GM19043 (cell line): ENCODE data around the gene OR8K5.
"Not testable (repeated sequence)": the region's sequence is repeated elsewhere in the genome, so short reads cannot be mapped to it uniquely, and the experiment has no call there.

Source experiments
- ATAC-seq: cut with Tn5 transposase; IDR thresholded peaks from one replicate; pipeline ENCODE4 v1.9.1; 2021; ENCODE audit warnings: low read depth; ENCODE audit not compliant: unreplicated experiment

The OR8K5 gene, protein sequence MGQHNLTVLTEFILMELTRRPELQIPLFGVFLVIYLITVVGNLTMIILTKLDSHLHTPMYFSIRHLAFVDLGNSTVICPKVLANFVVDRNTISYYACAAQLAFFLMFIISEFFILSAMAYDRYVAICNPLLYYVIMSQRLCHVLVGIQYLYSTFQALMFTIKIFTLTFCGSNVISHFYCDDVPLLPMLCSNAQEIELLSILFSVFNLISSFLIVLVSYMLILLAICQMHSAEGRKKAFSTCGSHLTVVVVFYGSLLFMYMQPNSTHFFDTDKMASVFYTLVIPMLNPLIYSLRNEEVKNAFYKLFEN

DNA sequence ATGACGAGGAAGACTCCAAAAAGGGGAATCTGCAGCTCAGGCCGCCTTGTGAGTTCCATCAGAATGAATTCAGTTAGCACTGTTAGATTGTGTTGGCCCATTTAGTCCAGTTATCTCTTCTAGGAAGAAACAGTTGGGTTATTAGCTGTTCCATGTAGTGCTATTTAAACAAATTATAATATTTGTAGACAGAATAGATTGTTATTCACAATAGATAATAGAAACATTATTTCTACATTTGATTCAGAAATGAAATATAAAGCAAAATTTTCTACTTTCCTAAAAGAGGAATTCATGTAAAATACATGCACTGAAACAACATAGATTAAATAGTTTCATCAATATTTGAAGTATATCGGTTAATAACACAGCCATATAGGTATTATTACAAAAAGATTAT, at the start of gene OR8K5:
TSS of gene OR8K5 (minus strand) at position 101 of the 400 bp plus-strand sequence. CDS start at position 101, 0 bp downstream.
- ATAC-seq, result no peak

DNA sequence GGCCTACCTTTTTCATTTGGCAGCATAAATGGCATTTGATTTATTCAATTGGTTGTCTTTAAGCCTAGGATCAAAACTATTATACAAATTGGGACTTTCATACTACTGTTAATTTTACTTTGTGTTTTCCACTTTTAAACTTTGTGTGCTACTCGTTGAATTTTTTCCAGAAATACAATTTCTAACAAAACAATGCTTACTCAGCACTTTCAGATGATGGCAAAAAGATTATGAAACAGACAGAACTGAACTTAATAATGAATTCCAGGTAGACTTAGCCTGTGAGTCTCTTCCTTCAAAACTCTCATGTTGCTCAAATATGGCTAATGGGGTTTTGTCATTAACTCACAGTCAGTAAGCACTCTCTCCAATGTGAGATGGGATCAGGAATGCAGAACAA, 47.7 kb upstream of the OR8K5 start:
- ATAC-seq, result no peak

DNA sequence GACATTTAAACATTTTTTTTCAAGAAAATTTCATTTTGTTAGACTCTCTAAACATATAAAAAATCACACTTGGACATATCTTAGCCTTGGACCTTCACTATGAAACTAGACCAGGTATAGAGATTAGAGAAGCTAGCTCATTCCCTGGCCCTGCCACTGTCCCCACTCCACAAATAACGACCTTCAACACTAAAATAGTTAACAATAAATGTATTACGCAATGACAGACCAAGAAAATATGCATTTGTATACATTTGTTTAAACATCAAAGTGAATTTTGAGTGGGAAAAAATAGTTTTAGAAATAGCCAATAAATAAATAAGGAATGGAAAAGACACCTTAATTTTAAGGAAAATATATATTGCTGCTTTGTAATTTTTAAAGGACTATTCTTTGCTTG, 37.2 kb upstream of the OR8K5 start:
- no peak for ATAC-seq

DNA sequence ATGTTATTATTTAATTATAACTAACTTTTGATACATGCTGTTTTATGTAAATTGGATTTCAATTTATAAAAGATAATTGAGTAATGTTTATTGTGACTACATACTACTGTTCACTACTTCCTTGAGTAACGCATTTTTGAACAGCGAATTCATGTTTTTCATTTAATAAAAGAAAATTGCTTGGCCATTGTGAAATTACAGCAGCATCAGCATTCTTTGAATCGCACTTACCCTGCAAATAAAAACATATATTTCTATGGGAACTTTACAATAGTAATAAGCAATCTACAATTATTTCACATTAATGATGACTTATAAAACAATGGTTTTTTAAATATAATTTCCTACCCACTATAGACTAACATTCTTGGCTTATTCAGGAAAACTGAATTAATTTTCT, 36.6 kb upstream of the OR8K5 start:
- no peak for ATAC-seq

DNA sequence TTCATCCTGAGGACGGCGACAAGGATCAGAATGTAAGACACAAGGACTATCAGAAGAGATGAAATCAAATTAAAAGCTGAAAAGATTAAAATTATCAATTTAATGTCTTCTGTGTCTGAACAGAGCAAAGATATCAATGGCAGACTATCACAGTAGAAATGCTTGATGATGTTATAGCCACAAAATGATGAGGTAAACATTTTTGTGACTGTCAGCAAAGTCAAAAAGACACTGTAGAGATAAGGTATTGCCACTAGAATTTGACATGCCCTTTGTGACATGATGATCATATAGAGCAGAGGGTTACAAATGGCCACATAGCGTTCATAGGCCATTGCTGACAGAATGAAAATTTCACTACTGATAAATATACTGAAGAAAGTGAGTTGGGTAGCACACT, 28.5 kb upstream of the OR8K5 start:
- ATAC-seq, result no peak

DNA sequence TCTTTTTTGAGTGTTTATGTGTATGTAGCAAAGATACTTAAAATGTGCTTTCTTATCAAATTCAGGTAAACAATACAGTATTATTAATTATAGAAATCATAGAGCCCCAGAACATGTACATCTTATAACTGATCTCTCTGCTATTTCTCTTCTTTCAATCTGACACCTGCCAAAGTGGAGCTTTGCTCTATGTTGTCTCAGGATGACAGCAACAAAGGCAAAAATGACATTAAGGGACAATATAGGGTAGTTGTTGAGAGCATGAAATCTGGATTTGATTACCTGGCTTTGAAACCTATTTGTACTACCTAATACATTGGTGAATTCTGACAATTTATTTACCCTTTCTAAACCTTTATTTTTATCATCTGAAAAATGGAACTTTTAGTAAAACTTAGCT, 23.3 kb upstream of the OR8K5 start:
- no peak for ATAC-seq

DNA sequence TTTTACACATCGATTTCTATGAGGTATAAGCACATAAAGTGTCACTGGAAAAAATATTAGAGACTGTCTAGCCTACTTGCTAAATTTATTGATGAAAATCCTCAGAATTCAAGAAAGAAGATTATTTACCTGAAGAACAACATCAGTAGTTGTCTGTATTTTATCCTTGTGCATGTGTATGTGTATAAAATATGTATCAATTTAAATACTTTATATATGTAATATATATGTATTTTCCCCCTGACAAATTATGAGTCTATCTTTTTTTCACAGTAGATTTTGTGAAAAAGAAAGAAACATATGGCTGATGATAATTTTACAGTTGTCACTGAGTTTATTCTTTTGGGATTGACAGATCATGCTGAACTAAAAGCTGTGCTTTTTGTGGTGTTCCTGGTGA, 16.2 kb upstream of the OR8K5 start, which contains the start of gene OR5J2:
TSS of gene OR5J2 (plus strand) at position 301 of the 400 bp plus-strand sequence. CDS start at position 301, 0 bp downstream.
- ATAC-seq, result no peak

DNA sequence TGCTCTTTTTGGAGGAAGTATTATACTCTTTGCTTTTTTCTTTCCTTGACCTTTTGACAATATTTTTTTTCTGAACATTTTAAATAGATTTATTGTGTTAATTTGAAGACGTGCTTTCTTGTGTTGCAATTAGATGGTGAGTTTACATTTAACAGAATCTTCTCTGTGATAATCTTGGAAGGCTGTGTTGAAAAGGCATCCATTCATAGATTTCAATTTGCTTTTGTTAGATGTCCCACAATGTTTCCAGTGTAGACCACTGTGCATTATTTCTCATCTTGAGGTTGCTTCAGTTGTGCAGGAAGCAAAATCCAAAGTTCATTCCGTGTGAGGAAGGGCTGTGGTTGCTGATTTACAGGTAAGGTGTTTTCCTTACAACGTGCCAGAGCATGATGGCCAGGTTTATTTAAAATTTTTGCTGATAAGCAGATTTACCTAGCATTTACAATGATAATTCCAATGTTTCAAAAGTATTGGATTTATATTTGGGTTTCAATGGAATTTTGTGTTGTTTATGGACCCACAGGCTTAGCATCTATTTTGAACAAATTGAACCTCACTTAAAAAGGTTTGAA, 12.2 kb upstream of the OR8K5 start:
- ATAC-seq, result no peak

DNA sequence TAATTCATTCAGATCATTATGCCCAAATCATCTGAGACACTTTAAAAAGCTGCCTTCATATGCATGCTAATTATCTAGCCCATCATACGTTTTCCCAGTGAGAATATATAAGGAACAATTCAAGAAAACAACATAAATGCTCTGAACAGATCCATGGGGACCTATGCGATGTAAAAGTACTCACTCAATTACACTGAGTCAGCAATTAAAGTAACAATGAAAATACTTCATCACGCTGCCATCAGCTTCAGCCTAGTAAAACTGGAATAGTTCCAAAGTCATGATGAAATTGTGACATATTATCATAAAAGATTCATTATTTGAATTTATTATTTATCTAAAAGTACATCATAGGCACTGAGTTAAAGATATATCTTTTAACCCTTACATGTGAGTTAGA, 3.7 kb upstream of the OR8K5 start:
- ATAC-seq, result no peak

DNA sequence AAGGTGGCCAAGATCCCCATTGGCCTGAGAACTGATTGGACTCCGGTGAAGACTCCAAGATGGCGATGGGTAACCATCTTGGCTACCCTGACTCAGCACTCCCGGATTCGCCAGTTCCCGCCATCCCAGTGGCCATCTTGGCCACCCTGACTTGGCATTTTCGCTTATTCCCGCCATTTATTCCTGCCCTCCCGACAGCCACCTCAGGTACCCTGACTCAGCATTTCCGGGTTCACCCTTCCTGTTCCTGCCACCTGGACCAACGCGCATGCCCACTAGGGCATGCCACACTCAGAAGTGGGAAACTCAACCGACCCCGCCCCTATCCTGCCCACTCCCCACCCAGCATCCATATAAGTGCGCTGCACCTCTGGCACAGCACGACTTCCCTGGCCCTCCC, 7.8 kb downstream of the OR8K5 start:
- ATAC-seq, result no peak

DNA sequence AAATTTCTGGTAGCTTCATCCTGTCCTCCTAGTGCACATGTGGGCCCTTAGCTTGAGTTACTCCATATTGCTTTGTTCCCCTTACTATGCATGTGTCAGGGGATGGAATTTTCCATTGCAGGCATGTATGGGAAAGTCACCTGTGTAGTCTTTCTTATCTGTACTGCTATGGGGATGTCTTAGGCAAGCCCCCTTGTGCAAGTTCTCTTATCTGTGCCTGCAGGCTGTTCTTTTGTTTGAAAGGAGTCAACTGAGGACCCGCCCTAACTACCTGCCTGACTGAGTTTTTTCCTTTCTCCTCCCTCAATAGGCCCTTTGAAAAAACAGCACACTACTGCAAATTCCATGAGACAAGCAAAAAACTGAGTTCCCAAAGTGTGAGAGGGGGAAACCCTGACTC, 8.7 kb downstream of the OR8K5 start:
- ATAC-seq, result no peak

DNA sequence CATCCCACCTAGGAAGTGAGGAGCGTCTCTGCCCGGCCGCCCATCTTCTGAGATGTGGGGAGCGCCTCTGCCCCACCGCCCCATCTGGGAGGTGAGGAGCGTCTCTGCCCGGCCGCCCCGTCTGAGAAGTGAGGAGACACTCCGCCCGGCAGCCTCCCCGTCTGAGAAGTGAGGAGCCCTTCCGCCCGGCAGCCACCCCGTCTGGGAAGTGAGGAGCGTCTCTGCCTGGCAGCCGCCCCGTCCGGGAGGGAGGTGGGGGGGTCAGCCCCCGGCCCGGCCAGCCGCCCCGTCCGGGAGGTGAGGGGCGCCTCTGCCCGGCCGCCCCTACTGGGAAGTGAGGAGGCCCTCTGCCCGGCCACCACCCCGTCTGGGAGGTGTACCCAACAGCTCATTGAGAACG, 16.4 kb downstream of the OR8K5 start:
- not testable (repeated sequence) for ATAC-seq

DNA sequence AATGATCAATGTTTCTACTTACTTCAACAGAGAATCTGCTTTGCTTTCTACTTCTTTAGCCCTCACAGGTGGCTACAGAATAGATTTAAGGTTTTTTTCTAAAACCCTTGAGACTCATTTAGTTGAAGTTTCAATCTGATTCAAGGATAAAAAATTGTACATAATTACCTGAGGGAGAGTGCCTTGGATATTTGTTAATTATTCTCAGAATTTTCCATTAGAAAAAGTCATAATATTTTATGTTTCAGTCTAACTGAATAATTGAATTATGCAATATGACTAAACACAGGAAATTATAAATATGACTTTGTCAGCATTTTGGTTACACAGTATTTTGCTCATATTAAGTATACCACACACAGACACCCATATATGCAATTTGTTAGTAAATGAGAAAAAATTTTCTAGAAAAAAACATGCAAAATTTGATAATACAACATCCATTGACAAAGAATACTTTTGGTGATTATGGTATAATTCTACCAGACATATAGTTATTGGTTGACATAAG, 19.9 kb downstream of the OR8K5 start, which contains the start of gene OR8J3:
TSS of gene OR8J3 (minus strand) at position 51 of the 511 bp plus-strand sequence. CDS start 2,483 bp downstream, outside the sequence.
- ATAC-seq, result no peak

DNA sequence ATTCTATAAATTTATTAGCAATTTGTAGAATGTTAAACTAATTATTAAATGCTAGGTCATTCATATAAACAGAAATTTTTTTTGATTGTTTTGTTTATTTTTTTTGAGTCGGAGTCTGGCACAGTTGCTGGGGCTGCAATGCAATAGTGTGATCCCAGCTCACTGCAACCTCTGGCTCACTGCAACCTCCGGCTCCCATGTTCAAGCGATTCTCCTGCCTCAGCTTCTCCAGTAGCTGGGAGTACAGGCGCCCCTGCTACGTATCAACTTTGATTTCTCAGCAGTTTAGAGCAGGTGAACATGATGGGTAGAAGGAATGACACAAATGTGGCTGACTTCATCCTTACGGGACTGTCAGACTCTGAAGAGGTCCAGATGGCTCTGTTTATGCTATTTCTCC, 38.0 kb downstream of the OR8K5 start, which contains the start of gene OR8H3:
TSS of gene OR8H3 (plus strand) at position 301 of the 400 bp plus-strand sequence. CDS start at position 301, 0 bp downstream.
- no peak for ATAC-seq
